Measurements from ENCODE around the gene LIMCH1. TPM values are rescaled to one million over a fixed set of nuclear protein-coding genes. Genes with fewer than 3 reads are reported as not detected.

LIMCH1 gene
- total and polyA plus RNA-seq, 11 donors: 50.9 to 345 (median 233) TPM

DNA sequence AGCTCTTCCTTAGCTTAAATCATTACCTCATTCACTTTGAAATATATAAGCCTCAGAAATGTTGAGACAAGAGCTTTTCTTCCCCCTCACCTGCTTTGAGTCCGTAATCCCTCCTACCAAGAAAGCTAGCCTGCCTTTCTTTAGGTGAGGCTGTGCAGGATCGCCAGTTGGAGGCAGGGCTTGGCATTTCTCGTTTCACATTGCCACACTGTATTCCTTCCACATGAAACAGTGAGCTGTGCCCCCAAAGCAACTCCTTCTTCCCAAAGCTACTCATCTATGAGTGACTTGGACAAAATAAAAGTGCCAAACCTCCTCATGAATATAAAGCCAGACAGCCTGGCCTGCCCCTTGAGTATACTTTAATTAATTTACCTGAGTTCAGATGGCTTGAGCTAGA, 86.8 kb downstream of the LIMCH1 start:
- TF ChIP-seq POLR2A (IDR thresholded peaks at IDR 0.05): no peak
- TF ChIP-seq, protein P1, sequence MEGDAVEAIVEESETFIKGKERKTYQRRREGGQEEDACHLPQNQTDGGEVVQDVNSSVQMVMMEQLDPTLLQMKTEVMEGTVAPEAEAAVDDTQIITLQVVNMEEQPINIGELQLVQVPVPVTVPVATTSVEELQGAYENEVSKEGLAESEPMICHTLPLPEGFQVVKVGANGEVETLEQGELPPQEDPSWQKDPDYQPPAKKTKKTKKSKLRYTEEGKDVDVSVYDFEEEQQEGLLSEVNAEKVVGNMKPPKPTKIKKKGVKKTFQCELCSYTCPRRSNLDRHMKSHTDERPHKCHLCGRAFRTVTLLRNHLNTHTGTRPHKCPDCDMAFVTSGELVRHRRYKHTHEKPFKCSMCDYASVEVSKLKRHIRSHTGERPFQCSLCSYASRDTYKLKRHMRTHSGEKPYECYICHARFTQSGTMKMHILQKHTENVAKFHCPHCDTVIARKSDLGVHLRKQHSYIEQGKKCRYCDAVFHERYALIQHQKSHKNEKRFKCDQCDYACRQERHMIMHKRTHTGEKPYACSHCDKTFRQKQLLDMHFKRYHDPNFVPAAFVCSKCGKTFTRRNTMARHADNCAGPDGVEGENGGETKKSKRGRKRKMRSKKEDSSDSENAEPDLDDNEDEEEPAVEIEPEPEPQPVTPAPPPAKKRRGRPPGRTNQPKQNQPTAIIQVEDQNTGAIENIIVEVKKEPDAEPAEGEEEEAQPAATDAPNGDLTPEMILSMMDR (IDR thresholded peaks at IDR 0.05): no peak
- no peak overlapping the region for H3K27ac ChIP-seq
- 83 to 94% (median 93%) methylated on average over 3 of the region's 3 CpGs for WGBS, 4 donors
- H3K9me3 ChIP-seq: no peaks in the 10 kb centered on the region
- H3K27me3 ChIP-seq: no peaks in the 10 kb centered on the region
- DNase-seq (no peak), ATAC-seq (no peak)
- H3K4me1 ChIP-seq: peaks cover 0 to 35% (median 7%) of the 10 kb centered on the region in 12 donors
- intact Hi-C loops (cut with DNase I): loop anchor here in 1 of 10 donors (10.0 kb wide), 1 partner anchor 180 kb away; no protein-coding TSS in a partner anchor
- peaks cover 0 to 54% (median 12%) of the 10 kb centered on the region in 9 donors for H3K36me3 ChIP-seq
- H3K4me3 ChIP-seq: no peak overlapping the region

DNA sequence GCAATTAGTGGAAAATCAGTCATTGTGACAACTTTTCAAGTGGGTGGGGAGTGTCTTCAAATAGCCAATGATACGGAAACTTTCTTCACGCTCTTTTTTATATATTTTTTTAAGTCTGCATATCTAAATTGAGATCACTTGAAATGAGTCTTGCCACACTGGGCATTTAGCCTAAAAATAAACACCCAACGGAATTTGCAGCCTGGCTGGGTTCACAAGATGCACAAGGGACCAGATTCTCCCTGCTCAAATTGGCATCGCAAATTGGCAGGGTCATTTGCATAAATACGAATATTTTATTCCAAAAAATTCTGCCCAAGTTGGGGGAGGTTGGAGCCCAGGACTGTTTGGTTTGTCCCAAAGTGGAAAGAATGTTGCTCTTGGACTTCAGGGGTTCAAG, 87.6 kb downstream of the LIMCH1 start:
- DNase-seq (no peak), ATAC-seq (no peak)
- Histone ChIP-seq H3K4me1 (peaks cover 0 to 33% (median 7%) of the 10 kb centered on the region in 12 donors), H3K36me3 (peaks cover 0 to 51% (median 5%) of the 10 kb centered on the region in 9 donors), H3K4me3 (no peak overlapping the region), H3K27ac (no peak overlapping the region), H3K27me3 (no peaks in the 10 kb centered on the region), H3K9me3 (no peaks in the 10 kb centered on the region)
- TF ChIP-seq, protein P1 (IDR thresholded peaks at IDR 0.05): no peak
- TF ChIP-seq POLR2A (IDR thresholded peaks at IDR 0.05): no peak
- intact Hi-C loops (cut with DNase I): loop anchor here in 1 of 10 donors (10.0 kb wide), 1 partner anchor 181 kb away; no protein-coding TSS in a partner anchor
- 53 to 65% (median 61%) methylated on average over 5 of the region's 5 CpGs for WGBS, 4 donors

DNA sequence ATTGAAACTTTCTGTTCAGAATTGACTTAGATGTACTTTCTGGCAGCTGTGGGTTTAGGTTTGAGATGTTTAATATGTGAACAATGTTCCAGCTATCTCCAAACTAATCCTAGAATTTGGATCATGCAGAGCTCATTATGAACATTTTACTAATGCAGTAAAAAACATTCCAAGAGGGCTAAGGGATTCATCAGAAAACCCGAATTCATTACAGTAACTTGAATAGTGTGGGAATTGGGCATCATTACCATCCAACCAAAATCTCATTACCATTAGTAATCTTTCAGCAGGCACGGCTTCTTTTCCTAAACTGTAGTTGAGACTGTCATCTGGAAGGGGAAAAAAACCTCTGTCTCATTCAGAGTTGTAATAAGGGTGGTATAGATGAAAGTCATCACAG, 91.0 kb downstream of the LIMCH1 start:
- H3K4me1 ChIP-seq: peaks cover 0 to 42% (median 20%) of the 10 kb centered on the region in 12 donors
- 69 to 100% (median 94%) methylated on average over 2 of the region's 2 CpGs for WGBS, 4 donors

DNA sequence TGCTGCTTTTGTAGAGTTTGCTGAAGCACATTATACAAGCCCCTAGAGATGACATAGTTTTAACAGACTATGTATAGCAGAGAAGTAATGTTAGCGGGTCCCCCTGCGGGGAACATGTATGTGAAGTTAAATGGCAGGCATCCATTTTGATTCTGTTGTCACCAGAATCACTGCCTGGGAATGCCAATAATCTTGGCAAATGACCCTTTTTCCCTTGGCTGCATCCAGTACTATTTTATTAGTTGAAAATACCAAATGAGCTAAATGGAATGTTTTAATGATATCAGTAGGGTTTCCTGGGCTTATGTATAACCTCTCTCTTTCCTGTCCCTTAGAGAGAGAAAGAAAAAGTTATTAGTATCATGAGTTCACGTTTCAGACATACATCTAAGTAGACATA, 93.6 kb downstream of the LIMCH1 start:
- Histone ChIP-seq H3K4me3 (no peak overlapping the region), H3K27me3 (no peaks in the 10 kb centered on the region), H3K4me1 (peaks cover 0 to 35% (median 15%) of the 10 kb centered on the region in 12 donors), H3K36me3 (peaks cover 0 to 55% (median 17%) of the 10 kb centered on the region in 9 donors), H3K27ac (peak overlapping the region in 2 of 12 donors; percentile 33 to 39), H3K9me3 (no peaks in the 10 kb centered on the region)
- 78 to 88% (median 83%) methylated on average over 3 of the region's 3 CpGs for WGBS, 4 donors
- ATAC-seq (no peak), DNase-seq (no peak)
- TF ChIP-seq POLR2A (IDR thresholded peaks at IDR 0.05): no peak
- TF ChIP-seq, protein P1 (IDR thresholded peaks at IDR 0.05): no peak
- intact Hi-C loops (cut with DNase I): no loop called here

More for the DNA sequence above, 91.0 kb downstream of the LIMCH1 start:
- no peak for ATAC-seq
- intact Hi-C loops (cut with DNase I): loop anchor here in 1 of 10 donors (10.0 kb wide), 1 partner anchor 184 kb away; no protein-coding TSS in a partner anchor
- no peak for DNase-seq
- peaks cover 0 to 42% (median 6%) of the 10 kb centered on the region in 9 donors for H3K36me3 ChIP-seq
- no peak for TF ChIP-seq POLR2A (IDR thresholded peaks at IDR 0.05)
- TF ChIP-seq, protein P1 (IDR thresholded peaks at IDR 0.05): no peak
- H3K9me3 ChIP-seq: no peaks in the 10 kb centered on the region
- no peak overlapping the region for H3K4me3 ChIP-seq
- no peak overlapping the region for H3K27ac ChIP-seq
- H3K27me3 ChIP-seq: no peaks in the 10 kb centered on the region
